DLD1 (cell line): ENCODE data around the gene LDHA.
"Not testable (repeated sequence)": the region's sequence is repeated elsewhere in the genome, so short reads cannot be mapped to it uniquely, and the experiment has no call there.

Experiments used
- in situ Hi-C: cut with HindIII; loops from 2 replicates; pipeline ENCODE4 v1.10.0; 2017; ENCODE audit warnings: low sequenced_read_pairs

Gene LDHA

DNA sequence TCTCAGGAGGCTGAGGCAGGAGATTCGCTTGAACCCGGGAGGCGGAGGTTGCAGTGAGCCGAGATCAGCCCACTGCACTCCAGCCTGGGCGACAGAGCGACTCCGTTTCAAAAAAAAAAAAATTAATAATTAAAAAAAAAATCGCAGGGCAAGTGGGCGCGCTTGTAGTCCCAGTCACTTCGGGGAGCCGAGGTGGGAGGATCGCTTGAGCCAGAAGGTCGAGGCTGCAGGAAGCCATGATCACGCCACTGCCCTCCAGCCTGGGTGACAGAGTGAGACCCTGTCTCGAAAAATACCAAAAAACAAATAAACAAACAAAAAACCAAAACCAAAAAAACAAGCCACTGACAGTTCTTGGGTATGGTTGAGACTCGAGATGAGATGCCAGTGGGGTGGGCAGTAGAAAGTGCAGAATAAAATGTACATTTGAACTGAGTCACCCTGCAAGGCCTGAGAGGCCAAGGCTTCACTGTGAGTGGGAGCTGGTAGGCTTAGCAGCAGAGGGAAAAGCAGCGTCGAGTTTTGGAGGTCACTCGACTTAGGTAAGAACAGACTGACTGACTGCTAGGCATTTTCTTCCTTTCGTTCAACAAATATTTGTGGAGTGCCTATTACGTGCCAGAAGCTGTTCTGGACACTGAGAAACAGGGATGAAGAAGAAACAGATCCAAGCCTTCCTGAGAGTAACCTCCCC lies 635 bp upstream of the LDHA start:
- in situ Hi-C loops = no loop called here

DNA sequence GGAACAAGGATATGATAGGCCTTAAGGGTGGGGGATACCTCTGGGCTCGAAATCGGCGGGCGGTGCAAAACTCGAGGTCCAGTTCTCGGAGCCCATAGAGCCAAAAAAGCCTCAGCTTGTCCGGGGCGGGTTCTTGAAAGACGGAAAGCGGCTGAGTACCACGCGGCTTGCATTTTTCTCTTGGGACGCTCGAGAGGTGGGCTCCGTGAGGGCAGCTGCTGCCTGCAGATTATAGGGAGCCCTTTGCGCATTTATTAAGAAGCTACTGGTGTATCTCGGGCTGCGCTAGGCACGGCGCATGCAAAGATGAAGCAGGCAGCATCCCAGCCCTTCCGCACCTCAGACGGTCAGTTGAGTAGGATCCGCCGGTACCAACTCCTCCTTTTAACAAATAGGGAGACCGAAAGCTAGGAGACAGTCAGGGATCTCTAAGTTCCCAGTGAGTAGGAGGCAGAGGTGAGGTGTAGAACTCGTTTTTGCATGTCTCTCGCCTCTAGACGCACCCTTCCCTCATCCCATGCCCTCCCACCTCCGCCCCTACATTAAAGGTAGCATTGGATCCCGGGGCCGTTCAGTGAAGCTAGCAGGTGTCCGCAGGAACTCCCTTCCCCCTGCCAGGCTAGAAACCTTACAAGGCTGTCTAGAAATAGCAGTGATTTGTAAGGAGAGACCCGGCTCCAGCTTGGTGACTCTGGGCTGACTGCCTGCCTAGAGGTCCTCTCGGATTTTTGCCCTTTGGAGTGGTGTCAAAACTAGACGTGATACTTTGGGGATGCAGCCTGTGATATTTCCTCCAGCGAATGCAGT lies 768 bp downstream of the LDHA start:
- in situ Hi-C loops = no loop called here

DNA sequence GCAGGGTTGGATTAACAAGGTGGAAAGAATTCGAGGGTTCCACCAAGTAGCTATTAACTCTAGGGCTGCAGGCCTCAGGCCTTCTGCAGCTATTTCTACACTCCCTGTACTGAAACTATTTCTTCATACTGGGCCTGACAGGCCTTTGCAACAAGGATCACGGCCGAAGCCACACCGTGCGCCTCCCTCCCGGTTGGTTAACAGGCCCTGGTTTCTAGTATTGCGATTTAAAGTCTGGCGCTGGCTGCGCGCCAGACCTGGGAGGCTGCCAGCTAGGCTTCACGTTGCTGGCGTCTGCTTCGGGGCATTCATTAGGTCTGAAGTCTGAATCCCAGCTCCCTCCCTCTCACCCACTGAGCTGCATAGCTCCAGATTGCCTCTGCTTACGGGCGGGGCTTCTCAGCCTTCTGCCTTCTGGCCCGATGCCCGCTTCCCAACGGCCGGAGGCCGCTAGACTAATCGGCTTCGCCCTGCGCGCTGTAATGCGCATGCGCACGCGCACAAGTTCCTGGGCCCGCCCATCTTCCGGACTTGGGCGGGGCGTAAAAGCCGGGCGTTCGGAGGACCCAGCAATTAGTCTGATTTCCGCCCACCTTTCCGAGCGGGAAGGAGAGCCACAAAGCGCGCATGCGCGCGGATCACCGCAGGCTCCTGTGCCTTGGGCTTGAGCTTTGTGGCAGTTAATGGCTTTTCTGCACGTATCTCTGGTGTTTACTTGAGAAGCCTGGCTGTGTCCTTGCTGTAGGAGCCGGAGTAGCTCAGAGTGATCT lies 1.6 kb downstream of the LDHA start:
- in situ Hi-C loops = no loop called here

DNA sequence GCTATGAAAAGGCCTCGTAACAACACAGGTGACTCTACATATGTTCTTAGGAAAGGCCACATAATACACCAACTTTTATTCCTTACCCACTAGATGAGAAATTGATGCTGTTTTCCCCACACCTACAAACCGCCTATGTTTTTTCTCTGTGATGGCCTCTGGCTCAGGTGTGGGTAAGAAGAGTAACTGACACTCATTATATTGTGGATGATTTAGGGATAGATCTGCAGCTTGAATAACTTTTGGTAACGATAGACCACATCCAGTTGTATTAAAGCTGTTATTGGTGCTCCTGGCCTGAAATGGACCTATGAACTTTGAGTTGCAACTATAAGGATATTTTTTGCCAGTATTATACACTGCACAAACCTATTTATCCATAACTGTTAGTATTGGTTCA lies 3.6 kb downstream of the LDHA start:
- in situ Hi-C loops = no loop called here

DNA sequence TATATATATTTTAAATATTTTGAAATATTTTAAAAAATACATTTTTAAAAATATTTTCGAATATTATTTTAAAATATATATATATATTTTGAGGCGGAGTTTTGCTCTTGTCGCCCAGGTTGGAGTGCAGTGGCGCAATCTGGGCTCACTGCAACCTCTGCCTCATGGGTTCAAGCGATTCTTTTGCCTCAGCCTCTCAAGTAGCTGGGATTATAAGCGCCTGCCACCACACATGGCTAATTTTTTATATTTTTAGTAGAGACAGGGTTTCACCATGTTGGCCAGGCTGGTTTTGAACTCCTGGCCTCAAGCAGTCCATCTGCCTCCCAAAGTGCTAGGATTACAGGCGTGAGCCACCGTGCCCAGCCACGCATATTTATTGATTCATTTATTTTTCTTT lies 6.7 kb downstream of the LDHA start:
- in situ Hi-C loops = not testable (repeated sequence)

DNA sequence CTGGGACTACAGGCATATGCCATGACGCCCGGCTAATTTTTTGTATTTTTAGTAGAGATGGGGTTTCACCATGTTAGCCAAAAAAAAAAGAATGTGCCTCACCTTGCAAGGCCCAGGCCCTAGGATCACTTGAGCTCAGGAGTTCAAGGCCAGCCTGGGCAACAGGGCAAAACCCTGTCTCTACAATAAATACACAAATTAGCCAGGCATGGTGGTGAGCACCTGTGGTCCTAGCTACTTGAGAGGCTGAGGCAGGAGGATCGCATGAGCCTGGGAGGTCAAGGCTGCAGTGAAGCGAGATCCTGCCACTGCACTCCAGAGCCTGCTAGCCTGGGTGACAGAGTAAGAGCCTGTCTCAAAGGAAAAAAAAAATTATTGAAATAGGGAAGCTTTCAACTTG lies 9.7 kb downstream of the LDHA start:
- in situ Hi-C loops = no loop called here

DNA sequence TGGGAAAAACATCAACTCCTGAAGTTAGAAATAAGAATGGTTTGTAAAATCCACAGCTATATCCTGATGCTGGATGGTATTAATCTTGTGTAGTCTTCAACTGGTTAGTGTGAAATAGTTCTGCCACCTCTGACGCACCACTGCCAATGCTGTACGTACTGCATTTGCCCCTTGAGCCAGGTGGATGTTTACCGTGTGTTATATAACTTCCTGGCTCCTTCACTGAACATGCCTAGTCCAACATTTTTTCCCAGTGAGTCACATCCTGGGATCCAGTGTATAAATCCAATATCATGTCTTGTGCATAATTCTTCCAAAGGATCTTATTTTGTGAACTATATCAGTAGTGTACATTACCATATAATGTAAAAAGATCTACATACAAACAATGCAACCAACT lies 13.0 kb downstream of the LDHA start:
- in situ Hi-C loops = not testable (repeated sequence)

DNA sequence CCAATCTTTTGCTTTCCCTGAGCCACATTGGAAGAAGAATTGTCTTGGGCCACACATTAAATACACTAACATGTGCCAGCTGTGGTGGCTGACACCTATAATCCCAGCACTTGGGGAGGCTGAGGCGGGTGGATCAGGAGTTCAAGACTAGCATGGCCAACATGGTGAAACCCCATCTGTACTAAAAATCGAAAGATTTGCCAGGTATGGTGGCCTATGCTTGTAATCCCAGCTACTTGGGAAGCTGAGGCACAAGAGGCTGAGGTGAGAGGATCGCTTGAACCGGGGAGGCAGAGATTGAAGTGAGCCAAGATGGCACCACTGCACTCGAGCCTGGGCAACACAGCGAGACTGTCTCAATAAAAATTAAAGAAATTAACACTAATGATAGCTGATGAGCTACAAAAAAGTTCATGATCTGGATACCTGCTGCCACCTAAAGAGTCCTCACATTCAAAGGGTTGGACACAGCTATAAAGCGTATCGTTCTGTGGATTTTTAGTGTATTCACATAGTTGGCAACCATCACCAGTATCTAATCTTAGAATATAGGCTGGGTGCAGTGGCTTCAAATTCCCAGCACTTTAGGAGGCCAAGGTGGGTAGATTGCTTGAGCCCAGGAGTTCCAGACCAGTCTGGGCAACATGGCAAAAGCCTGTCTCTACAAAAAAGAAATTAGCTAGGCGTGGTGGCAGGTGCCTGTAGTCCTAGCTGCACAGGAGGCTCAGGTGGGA lies 14.4 kb downstream of the LDHA start:
- in situ Hi-C loops = no loop called here

DNA sequence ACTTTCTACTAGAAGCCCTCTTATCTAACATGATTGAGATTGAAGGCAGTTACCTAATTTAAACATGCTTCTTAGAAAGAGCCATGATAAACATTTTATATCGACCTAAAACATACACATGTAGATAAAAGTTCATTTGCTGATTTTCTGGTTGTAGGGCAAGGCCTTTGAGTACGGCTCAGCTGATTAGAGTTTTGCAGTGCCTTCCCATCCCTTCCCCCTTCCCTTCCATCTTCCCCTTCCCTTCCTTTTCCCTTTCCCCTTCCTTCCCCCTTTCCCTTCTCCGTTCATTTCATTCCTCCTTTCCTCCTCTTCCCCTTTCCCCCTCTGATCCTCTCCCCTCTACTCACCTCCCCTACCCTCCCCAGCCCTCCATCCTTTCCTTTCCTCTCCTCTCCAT lies 22.1 kb downstream of the LDHA start:
- in situ Hi-C loops = no loop called here

DNA sequence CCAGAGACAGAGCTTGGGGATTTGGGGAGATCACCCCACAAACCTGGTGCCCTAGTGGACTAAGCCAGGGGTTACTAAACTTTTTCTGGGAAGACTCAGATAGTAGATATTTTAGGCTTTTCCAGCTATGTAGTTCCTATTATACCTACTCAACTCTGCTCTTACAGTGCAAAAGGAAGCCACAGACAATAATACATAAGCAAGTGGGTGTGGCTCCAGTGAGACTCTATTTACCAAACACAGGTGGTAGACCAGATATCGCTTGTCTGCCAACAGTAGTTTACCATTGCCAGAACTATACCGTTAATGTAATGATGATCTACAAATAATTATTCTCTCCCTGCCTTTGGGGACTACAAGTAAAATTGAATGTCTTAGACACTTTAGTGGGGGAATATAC lies 24.7 kb downstream of the LDHA start:
- in situ Hi-C loops = no loop called here

DNA sequence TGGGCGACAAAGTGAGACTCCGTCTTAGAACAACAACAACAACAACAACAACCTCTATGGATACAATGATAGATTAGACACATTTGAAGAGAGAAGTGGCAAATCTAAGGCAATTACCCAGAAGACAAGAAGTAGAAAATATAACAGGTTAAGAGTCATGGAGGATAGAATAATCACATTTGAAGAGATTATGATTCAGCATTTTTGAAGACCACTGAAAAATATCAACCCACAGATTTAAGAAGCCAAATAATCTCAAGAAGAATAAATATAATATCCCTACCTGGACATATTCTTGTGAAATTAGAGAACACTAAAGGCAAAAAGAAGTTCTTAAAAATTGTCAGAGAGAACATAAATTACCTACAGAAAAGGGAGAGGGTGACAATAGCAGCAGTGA lies 25.7 kb downstream of the LDHA start:
- in situ Hi-C loops = no loop called here

DNA sequence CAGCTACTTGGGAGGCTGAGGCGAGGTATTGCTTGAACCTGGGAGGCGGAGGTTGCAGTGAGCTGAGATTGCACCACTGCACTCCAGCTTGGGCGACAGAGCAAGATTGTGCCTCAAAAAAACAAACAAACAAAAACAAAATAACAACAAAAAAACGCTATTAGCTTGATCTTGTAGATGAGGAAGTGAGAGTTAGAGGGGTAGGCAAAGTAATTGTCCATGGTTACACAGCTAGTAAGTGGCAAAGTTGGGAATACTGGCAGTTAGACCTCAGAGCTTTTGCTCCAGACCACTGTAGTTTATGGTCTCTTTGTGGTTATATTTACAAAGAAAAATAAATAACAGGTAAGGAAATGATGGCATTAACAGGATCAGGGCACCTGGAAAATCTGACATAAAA lies 32.9 kb downstream of the LDHA start:
- in situ Hi-C loops = no loop called here

DNA sequence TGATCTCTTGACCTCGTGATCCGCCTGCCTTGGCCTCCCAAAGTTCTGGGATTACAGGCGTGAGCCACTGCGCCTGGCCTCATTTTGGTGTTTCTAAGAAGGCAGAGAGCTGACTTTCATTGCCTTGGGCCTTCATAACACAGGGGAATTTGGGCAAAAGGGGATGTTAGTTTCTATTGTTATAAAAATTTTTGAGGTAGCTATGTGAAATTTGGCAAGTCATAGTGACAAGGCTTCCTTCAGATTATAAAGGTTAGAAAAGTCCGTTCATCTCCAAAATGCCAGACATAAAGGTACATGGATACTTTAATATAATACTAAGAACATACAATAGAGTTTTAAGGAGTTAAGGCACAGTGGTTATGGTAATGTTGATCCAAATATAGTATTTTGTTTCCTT lies 35.0 kb downstream of the LDHA start:
- in situ Hi-C loops = no loop called here

DNA sequence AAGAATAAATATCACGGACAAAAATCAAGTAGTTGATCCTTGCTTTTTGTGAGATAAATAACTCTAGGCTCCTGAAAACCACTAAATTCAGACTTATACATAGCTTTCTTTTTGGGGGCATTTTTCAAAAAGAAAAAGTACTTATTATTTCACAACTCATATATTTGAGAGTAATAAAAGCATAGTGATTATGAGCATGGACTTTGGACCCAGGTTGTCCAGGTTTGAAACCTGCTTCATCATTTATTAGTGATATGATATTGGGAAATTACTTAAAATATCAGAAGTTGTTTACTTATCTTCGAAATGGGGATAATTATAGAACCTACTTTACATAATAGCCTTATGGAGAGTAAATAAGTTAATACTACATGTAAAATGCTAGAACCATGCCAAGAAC lies 44.3 kb downstream of the LDHA start:
- in situ Hi-C loops = no loop called here

DNA sequence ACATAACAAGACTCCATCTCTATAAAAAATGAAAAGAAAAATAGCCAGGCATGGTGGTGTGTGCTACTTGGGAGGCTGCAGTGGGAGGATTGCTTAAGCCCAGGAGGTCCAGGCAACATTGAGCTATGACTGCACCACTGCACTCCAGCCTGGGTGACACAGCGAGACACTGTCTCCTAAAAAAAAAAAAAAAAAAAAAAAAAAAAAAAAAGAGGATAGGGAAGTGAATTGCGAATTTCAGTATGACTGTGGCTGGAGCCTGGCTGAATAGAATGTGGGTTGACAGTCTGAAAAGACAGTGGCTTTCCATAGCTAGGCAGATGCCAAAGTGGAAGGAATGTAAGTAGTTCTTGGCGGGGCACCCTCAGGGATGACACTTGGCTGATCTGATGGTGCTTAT lies 54.9 kb downstream of the LDHA start:
- in situ Hi-C loops = no loop called here

DNA sequence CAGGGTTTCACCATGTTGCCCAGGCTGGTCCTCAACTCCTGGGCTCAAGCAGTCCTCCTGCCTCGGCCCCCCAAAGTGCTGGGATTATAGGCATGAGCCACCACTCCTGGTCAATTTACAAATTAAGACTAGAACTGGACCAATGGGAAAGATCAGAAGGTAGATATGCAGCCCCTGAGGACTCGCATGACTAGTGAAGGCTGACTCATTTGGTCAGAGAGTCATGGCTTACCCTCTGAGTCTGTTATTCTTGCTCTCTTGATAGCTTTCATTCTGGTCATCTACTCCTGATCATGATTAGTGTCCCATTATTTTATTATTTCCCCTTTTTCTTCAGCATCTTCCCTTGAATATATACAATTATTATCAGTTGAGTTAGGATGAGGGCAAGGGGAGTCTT lies 58.6 kb downstream of the LDHA start:
- in situ Hi-C loops = no loop called here

DNA sequence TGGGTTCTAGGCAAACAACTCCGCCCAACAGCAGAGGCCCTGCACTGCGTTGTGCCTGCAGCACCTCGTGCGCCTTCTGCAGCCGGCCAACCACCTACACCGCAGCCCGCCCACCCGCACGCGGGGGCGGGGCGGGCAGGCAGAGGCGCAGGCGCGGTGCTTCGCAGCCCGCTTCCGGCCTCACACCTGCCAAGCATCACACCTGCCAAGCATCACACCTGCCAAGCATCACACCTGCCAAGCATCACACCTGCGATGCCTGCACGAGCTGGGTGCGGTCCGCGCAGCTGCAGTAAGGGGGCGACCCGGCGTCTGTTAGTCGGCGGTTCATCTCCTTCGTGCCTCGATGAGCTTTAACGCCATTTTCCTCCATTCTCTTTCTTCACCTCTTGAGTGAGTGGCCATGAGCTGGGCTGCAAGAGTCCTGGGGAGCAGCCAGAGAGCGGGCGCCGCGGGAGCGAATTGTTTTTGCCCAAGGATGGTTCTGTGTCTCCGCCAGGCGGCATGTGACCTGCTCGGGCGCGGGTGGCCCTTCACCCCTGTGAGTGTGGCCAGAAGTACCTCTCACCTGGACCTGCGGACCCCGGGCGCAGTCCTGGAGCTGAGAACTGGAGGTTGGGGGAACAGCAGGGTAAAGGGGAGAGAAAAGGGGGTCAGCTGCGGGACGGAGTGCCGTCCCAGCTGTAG lies 61.5 kb downstream of the LDHA start, which contains the start of gene LDHAL6A:
Gene LDHAL6A (plus strand): TSS at position 171 of the 687 bp plus-strand sequence. CDS start 825 bp downstream, outside the sequence.
- in situ Hi-C loops = no loop called here

DNA sequence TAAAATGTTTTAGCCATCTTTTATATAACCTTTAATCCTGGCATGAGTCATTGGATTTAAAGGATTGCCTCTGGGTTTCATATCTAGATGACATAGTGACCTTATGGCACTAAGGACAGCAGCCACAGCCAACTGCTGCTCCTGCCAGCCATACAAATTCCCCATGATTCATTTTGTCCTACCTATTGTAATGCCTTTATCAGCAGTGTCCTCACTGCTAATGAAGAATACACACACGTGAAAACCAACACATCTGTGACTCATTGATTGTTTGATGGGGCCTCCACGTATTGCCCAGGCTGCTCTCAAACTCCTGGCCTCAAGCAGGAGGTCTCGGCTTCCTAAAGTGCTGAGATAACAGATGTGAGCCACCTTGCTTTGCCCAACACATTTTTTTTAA lies 63.1 kb downstream of the LDHA start:
- in situ Hi-C loops = no loop called here
